Brain pericyte (primary cell): ENCODE measurements around the gene CHST15.

Experiments
- DNase-seq: peaks from one replicate; pipeline ENCODE4 v3.0.0-alpha.2; 2012; ENCODE audit warnings: low read depth, low spot score

Gene CHST15

DNA sequence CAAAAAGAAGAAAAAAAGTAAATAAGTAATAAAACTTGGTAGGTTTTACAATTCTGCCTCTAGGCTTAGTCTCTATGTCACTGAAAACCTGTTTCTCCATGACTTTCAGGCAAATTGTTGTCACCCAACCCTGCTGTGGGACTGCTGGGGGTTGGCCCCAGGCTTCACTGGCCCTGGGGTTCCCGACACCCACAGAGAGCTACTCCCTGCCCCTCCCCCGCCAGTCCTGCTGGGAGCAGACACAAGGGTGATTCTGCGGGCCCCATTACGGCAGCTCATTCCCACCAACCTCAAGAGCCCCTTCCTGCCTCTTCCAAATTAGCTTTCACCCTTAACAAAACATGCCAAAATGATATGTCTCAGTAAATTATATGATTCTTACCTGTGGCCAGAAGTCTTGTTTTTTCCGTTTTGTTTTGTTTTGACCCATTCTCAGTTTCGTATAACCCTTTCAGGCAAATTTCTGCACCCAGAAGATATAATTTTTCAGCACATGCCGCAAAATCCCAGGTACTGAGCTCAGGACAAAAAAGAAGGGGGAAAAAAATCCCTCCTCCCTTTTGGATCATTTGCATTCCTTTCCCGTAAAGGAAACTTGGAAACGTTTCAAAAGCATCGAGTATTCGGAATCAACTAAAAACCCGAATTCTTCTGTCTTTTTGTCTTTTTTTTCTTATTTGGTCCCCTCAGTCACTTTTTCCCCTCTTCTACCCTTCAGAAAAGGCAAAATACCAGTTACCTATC is 27.8 kb downstream of the CHST15 start:
- no peak for DNase-seq

- no peak for DNase-seq
Measured at GRCh38 chr10:124064676-124065075, 28.7 kb downstream of the CHST15 start.

GRCh38 chr10:124063750-124064603 is 29.4 kb downstream of the CHST15 start:
- peak; percentile 66 for DNase-seq

- no peak for DNase-seq
Measured at GRCh38 chr10:124062390-124062789, 31.0 kb downstream of the CHST15 start.

DNA sequence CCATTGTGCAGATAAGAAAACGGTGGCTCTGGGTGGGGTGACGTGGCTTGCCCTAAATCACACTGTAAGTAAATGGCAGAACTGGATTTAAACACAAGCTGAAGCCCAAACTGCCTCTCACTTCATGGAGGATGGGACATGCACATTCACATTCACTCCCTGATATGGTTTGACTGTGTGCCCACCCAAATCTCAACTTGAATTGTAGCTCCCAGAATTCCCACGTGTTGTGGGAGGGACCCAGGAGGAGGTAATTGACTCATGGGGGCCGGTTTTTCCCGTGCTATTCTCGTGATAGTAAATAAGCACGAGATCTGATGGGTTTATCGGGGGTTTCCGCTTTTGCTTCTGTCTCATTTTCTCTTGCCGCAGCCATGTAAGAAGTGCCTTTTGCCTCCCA is 32.4 kb downstream of the CHST15 start:
- no peak for DNase-seq

- no peak for DNase-seq
Measured at GRCh38 chr10:124060148-124060720, 33.2 kb downstream of the CHST15 start.

DNA sequence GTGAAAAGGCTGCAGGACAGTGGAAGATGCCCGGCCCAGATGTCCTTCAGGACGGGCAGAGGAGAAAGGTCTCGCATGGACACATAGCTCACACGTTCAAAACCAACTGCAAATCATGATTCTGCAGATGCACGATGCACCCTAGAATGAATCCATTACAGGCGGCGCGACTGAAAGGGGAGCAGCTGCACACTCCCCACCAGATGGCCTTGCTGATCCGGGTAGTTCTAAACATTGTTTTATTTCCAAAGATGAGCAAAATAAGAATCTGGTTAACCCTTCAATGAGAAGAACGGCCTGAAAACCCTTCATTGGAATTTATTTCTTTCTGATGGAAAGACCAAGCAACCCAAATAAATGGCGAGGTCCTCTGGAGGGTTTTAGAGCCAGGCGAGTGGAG is 33.8 kb downstream of the CHST15 start:
- DNase-seq: no peak

GRCh38 chr10:124058346-124059003 is 34.9 kb downstream of the CHST15 start:
- no peak for DNase-seq

DNA sequence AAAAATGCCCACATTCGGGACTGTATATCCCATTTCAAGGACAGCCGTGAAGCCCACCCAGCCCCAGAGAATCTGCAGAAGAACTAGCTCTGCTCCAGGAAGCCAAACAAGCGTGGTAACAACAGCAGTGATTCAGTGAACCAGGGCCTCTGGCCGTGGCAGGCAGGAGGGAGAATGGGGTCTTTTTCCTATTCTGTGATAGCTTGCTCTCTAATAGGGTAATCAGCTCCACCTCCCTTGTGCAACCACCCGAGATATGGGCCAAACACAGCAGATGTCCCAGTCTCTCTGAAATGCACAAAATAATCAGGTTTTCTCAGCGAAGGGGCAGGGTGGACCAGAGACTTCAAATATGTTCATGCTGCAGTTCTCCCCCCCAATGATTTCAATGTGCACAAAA is 35.8 kb downstream of the CHST15 start:
- no peak for DNase-seq

GRCh38 chr10:124056337-124056980 is 36.9 kb downstream of the CHST15 start:
- no peak for DNase-seq

DNA sequence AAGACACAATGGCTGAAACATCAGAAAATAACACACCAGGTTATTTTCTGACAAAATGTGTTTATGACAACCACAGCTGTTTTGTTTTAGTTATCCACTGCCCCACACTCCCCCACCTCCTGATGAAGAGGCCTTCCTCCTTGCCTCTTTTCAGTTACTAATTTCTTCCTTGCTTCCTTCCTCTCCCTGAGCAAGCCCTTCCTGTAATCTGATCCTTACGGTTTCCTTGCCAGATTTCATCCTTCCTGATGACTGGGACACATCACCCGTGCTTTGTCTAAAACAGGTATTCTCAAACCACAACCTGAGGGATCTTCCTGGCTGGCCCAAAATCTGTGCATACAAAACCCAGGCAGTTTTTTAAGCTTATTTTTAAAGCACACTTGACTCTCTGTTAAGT is 39.4 kb downstream of the CHST15 start:
- DNase-seq: no peak

DNA sequence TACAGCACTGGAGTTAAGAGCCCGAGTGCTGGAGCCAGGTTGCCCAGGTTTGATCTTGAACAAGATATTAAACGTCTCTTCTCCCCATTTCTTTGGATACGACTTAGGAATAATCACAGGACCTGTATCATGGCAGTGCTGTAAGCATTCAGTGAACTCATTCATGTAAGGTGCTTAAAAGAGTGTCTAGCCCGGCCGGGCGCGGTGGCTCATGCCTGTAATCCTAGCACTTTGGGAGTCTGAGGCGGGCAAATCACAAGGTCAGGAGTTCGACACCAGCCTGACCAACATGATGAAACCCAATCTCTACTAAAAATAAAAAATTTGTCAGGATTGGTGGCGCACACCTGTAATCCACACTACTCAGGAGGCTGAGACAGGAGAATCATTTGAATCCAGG is 40.8 kb downstream of the CHST15 start:
- DNase-seq: no peak

GRCh38 chr10:124050021-124051015 is 43.1 kb downstream of the CHST15 start:
- DNase-seq: no peak

GRCh38 chr10:124049484-124049883 is 43.9 kb downstream of the CHST15 start:
- no peak for DNase-seq

GRCh38 chr10:124048371-124049290 is 44.8 kb downstream of the CHST15 start:
- peak; percentile 91 for DNase-seq

GRCh38 chr10:124047427-124048152 is 45.8 kb downstream of the CHST15 start:
- DNase-seq: no peak

GRCh38 chr10:124045801-124046355 is 47.5 kb downstream of the CHST15 start:
- DNase-seq: no peak

- no peak for DNase-seq
Measured at GRCh38 chr10:124045276-124045675, 48.1 kb downstream of the CHST15 start.
